SW 1271 (cell line): ENCODE measurements around the gene HSP90B1.

Experiments used
- DNase-seq, 2 experiments: peaks; one replicate each; lab custom pipeline; 2025; lab: John Stamatoyannopoulos, UW

HSP90B1 gene

GRCh38 chr12:103930034-103930786, at the start of gene HSP90B1:
Gene HSP90B1 (plus strand): TSS chr12:103930410. CDS start chr12:103930516, 106 bp downstream.
- DNase-seq = peak; percentile 99

- no peak for DNase-seq
These were observed 48.9 kb upstream of the HSP90B1 start for GRCh38 chr12:103881261-103881660.

- DNase-seq = no peak
These were observed 47.2 kb upstream of the HSP90B1 start for GRCh38 chr12:103882861-103883596.

GRCh38 chr12:103883908-103884307, 46.3 kb upstream of the HSP90B1 start:
- no peak for DNase-seq

GRCh38 chr12:103884316-103884715, 45.9 kb upstream of the HSP90B1 start:
- DNase-seq = peak in 1 of 2 experiments; percentile 14

- no peak for DNase-seq
These were observed 43.9 kb upstream of the HSP90B1 start for GRCh38 chr12:103886195-103886797.

GRCh38 chr12:103887738-103888137, 42.5 kb upstream of the HSP90B1 start:
- DNase-seq = no peak

- no peak for DNase-seq
These were observed 32.9 kb upstream of the HSP90B1 start for GRCh38 chr12:103897316-103897715.

- no peak for DNase-seq
These were observed 28.6 kb upstream of the HSP90B1 start for GRCh38 chr12:103901518-103902173.

- DNase-seq = no peak
These were observed 26.2 kb upstream of the HSP90B1 start for GRCh38 chr12:103903993-103904392.

GRCh38 chr12:103905730-103906349, 24.4 kb upstream of the HSP90B1 start:
- no peak for DNase-seq

- DNase-seq = no peak
These were observed 22.0 kb upstream of the HSP90B1 start for GRCh38 chr12:103908246-103908541.

- DNase-seq = no peak
These were observed 21.3 kb upstream of the HSP90B1 start for GRCh38 chr12:103908877-103909276.

- DNase-seq = no peak
These were observed 20.4 kb upstream of the HSP90B1 start for GRCh38 chr12:103909811-103910210.

- no peak for DNase-seq
These were observed 18.1 kb upstream of the HSP90B1 start for GRCh38 chr12:103912069-103912468.

- no peak for DNase-seq
These were observed 17.1 kb upstream of the HSP90B1 start for GRCh38 chr12:103913100-103913499.

- no peak for DNase-seq
These were observed 14.9 kb upstream of the HSP90B1 start for GRCh38 chr12:103915306-103915705.

GRCh38 chr12:103917873-103918272, 12.3 kb upstream of the HSP90B1 start:
- DNase-seq = no peak

GRCh38 chr12:103924761-103925641, 5.2 kb upstream of the HSP90B1 start:
- no peak for DNase-seq

- no peak for DNase-seq
These were observed 1.5 kb upstream of the HSP90B1 start for GRCh38 chr12:103928682-103929045.
